SK-N-SH (cell line): ENCODE data around the gene ZMIZ1. TPM values are rescaled to one million over a fixed set of nuclear protein-coding genes. Genes with fewer than 3 reads are reported as not detected.
A peak's percentile ranks its signal among the peaks of the same experiment; 100 is the strongest.

Experiments
- CTCF ChIA-PET: fragments of 300-600, 350-600 bp; formaldehyde crosslinking; extraction: SDS; loops from one replicate; lab custom pipeline; 2021; lab: Yijun Ruan, JAX
- POLR2A ChIA-PET: fragments of 350-600 bp; sonication (Branson Sonifier 250); formaldehyde crosslinking; extraction: SDS; loops from one replicate; lab custom pipeline; 2020; ENCODE audit warnings: antibody characterized with exemption, inconsistent platforms; lab: Yijun Ruan, JAX
- DNase-seq: peaks from one replicate; pipeline ENCODE4 v3.0.0; 2012
- H2AFZ ChIP-seq: fragments of 200-600 bp; sonication (generic); 2 replicates; pipeline ENCODE4 v1.8.1; 2016; ENCODE audit warnings: antibody characterized with exemption, mild to moderate bottlenecking, low read depth
- H3F3A ChIP-seq: fragments of 200-600 bp; sonication (generic); replicated peaks from 2 replicates; pipeline ENCODE3; 2016; ENCODE audit warnings: antibody characterized with exemption, mild to moderate bottlenecking; ENCODE audit not compliant: insufficient read depth
- H3K27ac ChIP-seq, 2 experiments: fragments of 200-500 bp in 1 of 2; fragments of 200-600 bp in 1 of 2; sonication (Bioruptor generic) in 1 of 2; sonication (generic), shearing (Covaris generic) in 1 of 2; 2 replicates each; pipeline versions ENCODE4 v1.5.1 to v1.6.1; 2014 to 2016; ENCODE audit warnings: low read depth in 2 of 2, inconsistent platforms in 1 of 2, low read length in 1 of 2, mild to moderate bottlenecking in 1 of 2, mixed read lengths in 1 of 2
- H3K27me3 ChIP-seq: fragments of 200-600 bp; sonication (generic), shearing (Covaris generic); 2 replicates; pipeline ENCODE4 v1.6.1; 2016; ENCODE audit warnings: mixed run types; ENCODE audit not compliant: insufficient read depth
- H3K36me3 ChIP-seq, 2 experiments: fragments of 200-500 bp in 1 of 2; fragments of 200-600 bp in 1 of 2; sonication (Bioruptor generic) in 1 of 2; sonication (generic) in 1 of 2; replicated peaks in 1 of 2; 2 replicates each; pipeline versions ENCODE3 to v1.5.1; 2014 to 2016; ENCODE audit warnings: low read length in 1 of 2, mild to moderate bottlenecking in 1 of 2; ENCODE audit not compliant: insufficient read depth in 2 of 2, control insufficient read depth in 1 of 2
- H3K4me1 ChIP-seq, 2 experiments: fragments of 200-500 bp in 1 of 2; fragments of 200-600 bp in 1 of 2; sonication (Bioruptor generic) in 1 of 2; sonication (generic), shearing (Covaris generic) in 1 of 2; 2 replicates each; pipeline versions ENCODE4 v1.5.1 to v1.6.1; 2014 to 2016; ENCODE audit warnings: low read depth in 1 of 2, low read length in 1 of 2, mixed run types in 1 of 2; ENCODE audit not compliant: insufficient read depth in 2 of 2, control insufficient read depth in 1 of 2
- H3K4me2 ChIP-seq: fragments of 200-600 bp; sonication (generic), shearing (Covaris generic); 2 replicates; pipeline ENCODE4 v1.6.1; 2017; ENCODE audit warnings: mixed run types
- H3K4me3 ChIP-seq, 2 experiments: fragments of 200-500 bp in 1 of 2; fragments of 200-600 bp in 1 of 2; sonication (Bioruptor generic) in 1 of 2; sonication (generic), shearing (Covaris generic) in 1 of 2; 2 replicates each; pipeline versions ENCODE4 v1.5.1 to v1.8.1; 2014 to 2016; ENCODE audit warnings: low read depth in 2 of 2, inconsistent platforms in 1 of 2, low read length in 1 of 2, mild to moderate bottlenecking in 1 of 2, mixed read lengths in 1 of 2, moderate library complexity in 1 of 2
- H3K79me2 ChIP-seq: fragments of 200-600 bp; sonication (generic); 2 replicates; pipeline ENCODE4 v1.8.1; 2017; ENCODE audit warnings: mild to moderate bottlenecking; ENCODE audit not compliant: insufficient read depth
- H3K9ac ChIP-seq: fragments of 200-600 bp; sonication (generic); 2 replicates; pipeline ENCODE4 v1.6.1; 2017; ENCODE audit warnings: mixed run types
- H3K9me2 ChIP-seq: fragments of 200-600 bp; sonication (generic); 2 replicates; pipeline ENCODE4 v1.6.1; 2017; ENCODE audit warnings: mixed run types
- H3K9me3 ChIP-seq: fragments of 200-600 bp; sonication (generic); 2 replicates; pipeline ENCODE4 v1.6.1; 2017; ENCODE audit warnings: mixed run types, mild to moderate bottlenecking, moderate library complexity
- H4K20me1 ChIP-seq: fragments of 200-600 bp; sonication (generic); 2 replicates; pipeline ENCODE4 v1.6.1; 2017; ENCODE audit warnings: mild to moderate bottlenecking, mixed run types; ENCODE audit not compliant: insufficient read depth
- CHD2 ChIP-seq: fragments of 150-350 bp; IDR thresholded peaks from 2 replicates; pipeline ENCODE4 v1.6.1; 2018; ENCODE audit warnings: low read length; ENCODE audit not compliant: partially characterized antibody
- EZH2phosphoT487 ChIP-seq: fragments of 200-600 bp; sonication (generic); IDR thresholded peaks from 2 replicates; pipeline ENCODE4 v1.6.1; 2017; ENCODE audit warnings: low read depth, mixed run types, mild to moderate bottlenecking, antibody characterized with exemption, moderate library complexity, borderline replicate concordance
- FOXJ3 ChIP-seq: sonication (generic); formaldehyde crosslinking; IDR thresholded peaks from 2 replicates; pipeline ENCODE4 v1.5.1; 2020; ENCODE audit warnings: mild to moderate bottlenecking, missing genetic modification reagents
- FOXM1 ChIP-seq: IDR thresholded peaks from 2 replicates; pipeline ENCODE4 v1.4.0; 2012; ENCODE audit warnings: low read depth, mild to moderate bottlenecking
- GABPA ChIP-seq: IDR thresholded peaks from 2 replicates; pipeline ENCODE4 v1.4.0; 2012; ENCODE audit warnings: low read depth, mild to moderate bottlenecking
- GATA2 ChIP-seq: sonication (generic); formaldehyde crosslinking; IDR thresholded peaks from 2 replicates; pipeline ENCODE4 v1.5.0; 2020; ENCODE audit warnings: mild to moderate bottlenecking, missing genetic modification reagents
- IRF3 ChIP-seq: fragments of 150-350 bp; IDR thresholded peaks from 2 replicates; pipeline ENCODE4 v1.6.1; 2016; ENCODE audit warnings: mild to moderate bottlenecking, low read depth, low read length
- MAX ChIP-seq: IDR thresholded peaks from 2 replicates; pipeline ENCODE4 v1.4.0; 2012; ENCODE audit warnings: low read depth
- MXI1 ChIP-seq: IDR thresholded peaks from 2 replicates; pipeline ENCODE4 v1.6.1; 2012; ENCODE audit warnings: mild to moderate bottlenecking, low read depth, low read length, improper control_type of control experiment
- NRF1 ChIP-seq: IDR thresholded peaks from 2 replicates; pipeline ENCODE4 v1.6.1; 2012; ENCODE audit warnings: low read depth, mild to moderate bottlenecking, low read length
- REST ChIP-seq: IDR thresholded peaks from 2 replicates; pipeline ENCODE4 v1.6.1; 2012; ENCODE audit warnings: mild to moderate bottlenecking, low read depth, low read length, moderate library complexity
- RFX5 ChIP-seq: IDR thresholded peaks from 2 replicates; pipeline ENCODE4 v1.6.1; 2012; ENCODE audit warnings: mild to moderate bottlenecking, improper control_type of control experiment, low read length
- SIN3A ChIP-seq: IDR thresholded peaks from 2 replicates; pipeline ENCODE4 v1.6.1; 2012; ENCODE audit warnings: low read depth, mild to moderate bottlenecking, low read length, moderate library complexity, borderline replicate concordance
- SMC3 ChIP-seq: IDR thresholded peaks from 2 replicates; pipeline ENCODE4 v1.6.1; 2012; ENCODE audit warnings: low read depth, low read length, improper control_type of control experiment
- TAF1 ChIP-seq: IDR thresholded peaks from 2 replicates; pipeline ENCODE4 v1.6.1; 2012; ENCODE audit warnings: low read depth, mild to moderate bottlenecking, low read length, moderate library complexity, borderline replicate concordance
- USF1 ChIP-seq: IDR thresholded peaks from 2 replicates; pipeline ENCODE4 v1.4.0; 2012; ENCODE audit warnings: low read depth, borderline replicate concordance
- WGBS: methylation state at CpG from one replicate; pipeline ENCODE4 v1.1.6; 2017; ENCODE audit warnings: low lambda C conversion rate; 5-methylcytosine and 5-hydroxymethylcytosine counted together
- polyA plus RNA-seq, 3 experiments: library from polyadenylated mRNA; depleted of rRNA; stranded (reverse); fragments of >200 nt; gene quantifications; 2 replicates each; pipeline ENCODE4 v1.2.3, GENCODE V29; 2012

Gene ZMIZ1
- polyA plus RNA-seq, 1 of the 3 experiments (the other 2 are of a cell fraction): 23.5 TPM

- Histone ChIP-seq H3K27me3 (no peaks in the 10 kb centered on the region), H3K9me2 (no peaks in the 10 kb centered on the region), H3K4me3 (no peak overlapping the region), H3K4me1 (peaks cover 3 to 86% of the 10 kb centered on the region in 2 experiments; a peak in 3 of 4 replicates), H3K27ac (peak overlapping the region in 1 of 2 experiments; percentile 1; a peak in 1 of 4 replicates), H3K36me3 (peaks cover 0 to 2% of the 10 kb centered on the region in 2 experiments), H3K9me3 (no peaks in the 10 kb centered on the region), H3K79me2 (peaks cover 100% of the 10 kb centered on the region), H3K4me2 (no peak overlapping the region), H3F3A (no peaks in the 10 kb centered on the region), H2AFZ (no peak overlapping the region), H3K9ac (no peak overlapping the region), H4K20me1 (peaks cover 99% of the 10 kb centered on the region)
- TF ChIP-seq NRF1: no peak
- no peak for TF ChIP-seq FOXJ3 (CRISPR knock-in tag)
- TF ChIP-seq USF1: no peak
- no peak for TF ChIP-seq SMC3
- TF ChIP-seq REST: no peak
- TF ChIP-seq GATA2 (CRISPR knock-in tag): no peak
- no peak for TF ChIP-seq MXI1
- TF ChIP-seq SIN3A: no peak
- no peak for TF ChIP-seq FOXM1
- TF ChIP-seq EZH2phosphoT487: no peak
- no peak for TF ChIP-seq RFX5
- no peak for TF ChIP-seq GABPA
- no peak for TF ChIP-seq IRF3
- TF ChIP-seq MAX: no peak
- no peak for TF ChIP-seq TAF1
- no peak for TF ChIP-seq CHD2
- no peak for DNase-seq
- ChIA-PET CTCF (interaction anchor here (0.6 to 1.0 kb wide), 3 partner anchors 13 to 175 kb away, joined by 3 to 6 read pairs (median 3); no protein-coding TSS in a partner anchor), POLR2A (no interaction called here)
- 89% methylated on average over 11 of the region's 11 CpGs for WGBS
Measured at GRCh38 chr10:79095316-79095715, 26.6 kb downstream of the ZMIZ1 start.
